Activated CD4-positive, alpha-beta T cell treated with anti-CD3 and anti-CD28 coated beads for 24 hours (primary cell): ENCODE measurements around the gene TBC1D14.
A peak's percentile ranks its signal among the peaks of the same experiment; 100 is the strongest.

ENCODE experiments used
- DNase-seq, 2 donors: peaks; one replicate each; pipeline ENCODE4 v3.0.0-alpha.2; 2020; ENCODE audit warnings: low read depth in 2 of 2

Gene TBC1D14

GRCh38 chr4:6909113-6909969, at the start of gene TBC1D14:
Gene TBC1D14 (plus strand): TSS chr4:6909826. CDS start chr4:6923390, 13,564 bp downstream.
- peak; percentile 76 for DNase-seq

GRCh38 chr4:6868386-6868785, 41.2 kb upstream of the TBC1D14 start:
- no peak for DNase-seq

GRCh38 chr4:6869944-6870343, 39.7 kb upstream of the TBC1D14 start:
- no peak for DNase-seq

GRCh38 chr4:6873291-6873690, 36.3 kb upstream of the TBC1D14 start:
- no peak for DNase-seq

GRCh38 chr4:6873792-6874461, 35.7 kb upstream of the TBC1D14 start:
- DNase-seq = peak; percentile 73 to 77

- no peak for DNase-seq
Observed at GRCh38 chr4:6874981-6875380, 34.6 kb upstream of the TBC1D14 start.

- no peak for DNase-seq
Observed at GRCh38 chr4:6875431-6875831, 34.2 kb upstream of the TBC1D14 start.

- no peak for DNase-seq
Observed at GRCh38 chr4:6876440-6876839, 33.2 kb upstream of the TBC1D14 start.

- no peak for DNase-seq
Observed at GRCh38 chr4:6877067-6877466, 32.6 kb upstream of the TBC1D14 start.

- DNase-seq = no peak
Observed at GRCh38 chr4:6878451-6879059, 31.1 kb upstream of the TBC1D14 start.

GRCh38 chr4:6880691-6881090, 28.9 kb upstream of the TBC1D14 start:
- DNase-seq = no peak

- no peak for DNase-seq
Observed at GRCh38 chr4:6881908-6882307, 27.7 kb upstream of the TBC1D14 start.

- DNase-seq = no peak
Observed at GRCh38 chr4:6884341-6884870, 25.2 kb upstream of the TBC1D14 start.

- DNase-seq = no peak
Observed at GRCh38 chr4:6885953-6886557, 23.6 kb upstream of the TBC1D14 start.

GRCh38 chr4:6886886-6887285, 22.7 kb upstream of the TBC1D14 start:
- no peak for DNase-seq

GRCh38 chr4:6887591-6888371, 21.8 kb upstream of the TBC1D14 start:
- DNase-seq = no peak

GRCh38 chr4:6888506-6889071, 21.0 kb upstream of the TBC1D14 start:
- DNase-seq = no peak

- no peak for DNase-seq
Observed at GRCh38 chr4:6889101-6889735, 20.4 kb upstream of the TBC1D14 start.

- DNase-seq = no peak
Observed at GRCh38 chr4:6889736-6890324, 19.8 kb upstream of the TBC1D14 start.

- DNase-seq = no peak
Observed at GRCh38 chr4:6890358-6890757, 19.3 kb upstream of the TBC1D14 start.
